HS-5 (cell line): ENCODE measurements around the gene KDM5A.
"Not testable (repeated sequence)": the region's sequence is repeated elsewhere in the genome, so short reads cannot be mapped to it uniquely, and the experiment has no call there.

Experiments used
- DNase-seq: peaks from one replicate; pipeline ENCODE4 v3.0.0-alpha.2; 2012; ENCODE audit warnings: low read depth

KDM5A gene

DNA sequence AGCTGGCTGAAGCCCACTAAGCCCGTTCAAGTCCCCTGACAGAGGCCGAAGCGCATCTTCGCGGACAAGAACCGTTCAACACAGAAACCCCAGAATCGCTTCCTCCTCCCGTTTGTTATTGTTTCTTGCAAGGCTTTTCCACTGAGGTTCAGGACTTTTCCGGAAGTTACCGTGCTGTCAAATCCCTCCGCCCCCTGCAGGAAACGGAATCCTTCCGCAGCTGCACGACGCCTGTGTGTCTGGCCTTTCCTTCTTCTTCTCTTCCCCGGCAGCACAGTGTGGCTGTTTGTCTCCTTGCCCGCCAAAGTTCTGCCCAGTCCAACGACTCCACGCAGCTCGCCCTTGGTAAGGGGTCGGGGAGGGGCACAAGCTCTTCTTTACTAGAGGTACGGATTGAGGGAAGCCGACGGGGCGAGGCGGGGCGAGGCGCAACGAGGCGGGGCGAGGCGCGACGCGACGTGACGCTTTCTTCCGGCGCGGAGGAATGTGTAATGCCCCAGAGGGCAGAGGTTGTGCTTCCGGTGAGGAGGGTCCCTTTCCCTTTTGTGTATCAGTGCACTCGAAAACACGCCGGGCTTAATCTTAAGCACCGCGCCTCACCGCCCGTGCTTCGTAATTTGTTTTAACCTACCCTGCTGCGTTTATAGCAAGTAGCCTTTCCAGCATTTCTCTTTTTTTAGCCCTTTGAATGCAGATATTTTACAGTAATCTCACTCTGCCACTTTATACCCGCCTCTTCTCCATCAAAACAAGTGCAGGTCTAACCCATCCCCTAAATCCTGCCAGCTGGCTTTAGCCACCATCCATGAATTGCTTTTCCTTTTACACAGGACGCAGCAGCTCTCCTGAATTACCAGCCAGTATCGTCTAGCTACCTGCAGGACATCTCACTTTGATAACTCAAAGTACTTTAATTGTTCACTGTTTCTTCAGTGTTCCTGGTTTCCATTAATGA lies at the start of gene KDM5A:
Gene KDM5A, minus strand, starts transcription at position 179 of the 955 bp plus-strand sequence. CDS start 229 bp downstream, outside the sequence.
- DNase-seq = peak; percentile 86

DNA sequence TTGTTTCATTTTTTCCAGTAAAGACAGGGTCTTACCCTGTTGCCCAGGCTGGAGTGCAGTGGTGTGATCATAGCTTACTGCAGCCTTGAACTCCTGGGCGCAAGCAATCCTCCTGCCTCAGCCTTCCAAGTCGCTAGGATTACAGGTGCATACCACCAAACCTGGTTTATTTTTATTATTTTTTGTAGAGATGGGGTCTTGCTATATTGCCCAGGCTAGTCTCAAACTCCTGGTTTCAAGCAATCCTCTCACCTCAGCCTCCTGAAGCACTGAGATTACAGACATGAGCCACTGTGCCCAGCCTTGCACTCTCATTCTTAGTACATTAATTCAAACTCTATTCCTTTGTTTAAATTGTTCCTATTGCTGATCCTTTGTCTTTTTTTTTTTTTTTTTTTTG lies 46.6 kb upstream of the KDM5A start:
- DNase-seq = not testable (repeated sequence)

DNA sequence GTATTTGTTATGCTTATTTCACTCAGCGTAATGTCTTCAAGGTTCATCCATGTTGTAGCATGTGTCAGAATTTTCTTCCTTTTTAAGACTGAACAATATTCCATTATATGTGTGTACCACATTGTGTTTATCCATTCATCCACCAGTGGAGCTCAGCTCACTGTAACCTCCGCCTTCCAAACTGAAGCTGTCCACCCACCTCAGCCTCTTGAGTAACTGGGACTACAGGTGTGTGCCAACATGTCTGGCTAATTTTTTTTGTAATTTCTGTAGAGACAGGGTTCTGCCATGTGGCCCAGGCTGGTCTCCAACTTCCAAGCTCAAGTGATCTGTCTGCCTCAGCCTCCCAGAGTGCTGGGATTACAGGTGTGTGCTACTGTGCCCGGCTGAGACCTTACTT lies 33.4 kb upstream of the KDM5A start:
- no peak for DNase-seq

DNA sequence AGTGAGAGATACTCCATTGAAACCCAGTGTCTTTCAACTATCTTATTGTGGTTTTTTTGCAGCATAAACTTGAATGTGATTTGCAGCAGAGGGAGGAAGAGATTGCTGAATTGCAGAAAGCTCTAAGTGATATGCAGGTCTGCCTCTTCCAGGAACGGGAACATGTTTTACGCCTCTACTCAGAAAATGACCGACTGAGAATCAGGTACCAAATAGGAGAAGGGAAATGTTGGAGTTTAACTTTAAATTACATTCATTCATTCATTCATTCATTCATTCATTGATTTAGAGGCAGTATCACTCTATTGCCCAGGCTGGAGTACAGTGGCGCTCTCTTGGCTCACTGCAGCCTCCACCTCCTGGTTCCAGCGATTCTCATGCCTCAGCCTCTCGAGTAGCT lies 29.3 kb upstream of the KDM5A start:
- DNase-seq = no peak

DNA sequence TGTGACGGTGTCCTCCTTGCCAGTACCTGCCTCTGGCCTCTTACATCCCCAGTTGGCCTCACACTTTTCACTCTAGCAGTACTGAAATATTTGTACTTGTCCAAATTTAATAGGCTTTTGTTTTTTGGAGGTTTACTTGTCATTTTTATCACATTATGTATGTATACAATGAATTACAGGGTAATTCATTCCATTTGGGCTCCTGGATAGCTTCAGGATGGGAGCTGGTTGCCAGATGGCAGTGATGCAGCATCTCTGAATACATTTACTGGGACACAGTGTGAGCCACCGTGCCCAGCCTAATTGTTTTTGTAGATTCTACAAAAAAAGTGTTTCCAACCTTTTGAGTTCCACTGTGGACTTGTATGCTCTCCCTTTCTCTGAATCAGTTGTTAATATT lies 25.7 kb upstream of the KDM5A start:
- no peak for DNase-seq

- DNase-seq = no peak
Measured at GRCh38 chr12:402029-402389, 12.9 kb upstream of the KDM5A start.

- peak; percentile 77 for DNase-seq
Measured at GRCh38 chr12:401235-402028, 12.3 kb upstream of the KDM5A start, which contains the start of gene CCDC77. CCDC77 (plus strand) TSS chr12:401644; CDS start chr12:409384, 7,740 bp downstream.

DNA sequence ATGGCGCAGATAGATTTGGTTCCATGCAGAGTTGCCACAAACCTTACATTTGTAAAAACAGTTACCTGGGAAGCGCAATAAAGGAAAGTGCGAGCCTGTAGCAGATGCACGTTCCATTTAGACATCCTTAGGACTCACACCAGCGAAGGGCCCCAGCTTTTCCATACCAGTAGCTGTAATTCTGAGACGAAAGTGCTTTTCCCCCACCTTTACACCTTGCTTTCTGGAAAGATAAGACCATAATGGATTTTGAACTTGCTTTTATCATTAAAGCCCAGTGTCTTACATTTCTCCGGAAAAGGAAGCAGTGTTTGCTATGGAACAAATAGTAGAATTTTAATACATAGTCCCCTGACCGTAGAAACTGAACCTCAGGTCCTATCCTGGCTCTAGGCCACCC lies 11.7 kb upstream of the KDM5A start:
- DNase-seq = no peak

DNA sequence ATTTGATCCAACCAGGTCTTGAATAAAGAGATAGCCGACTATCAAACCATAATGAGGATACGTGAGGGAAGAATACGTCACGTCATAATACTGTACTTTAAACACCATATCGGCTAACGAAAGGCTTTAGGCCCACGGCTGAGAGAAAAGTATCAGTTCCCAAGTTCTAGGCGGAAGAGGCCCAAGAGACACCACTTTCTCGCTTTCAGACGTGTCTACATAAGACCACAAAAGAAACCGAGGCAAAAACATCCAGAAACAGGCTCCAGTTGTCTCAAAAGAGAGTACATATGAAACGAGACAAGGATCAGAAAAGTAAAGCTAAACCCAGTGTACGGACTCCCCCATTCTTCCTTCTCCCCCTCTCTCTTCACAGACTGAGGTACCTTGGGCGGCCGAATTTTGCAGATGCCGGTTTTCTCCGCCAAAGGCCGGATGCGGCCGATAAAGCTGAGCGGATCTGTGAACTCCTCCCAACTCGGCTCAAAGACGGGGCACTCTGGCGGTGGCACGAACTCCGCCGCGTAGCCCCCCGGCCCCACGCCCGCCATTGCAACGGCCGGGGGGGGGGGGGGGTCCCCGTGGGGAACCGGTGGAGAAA lies 479 bp downstream of the KDM5A start:
- DNase-seq = no peak

DNA sequence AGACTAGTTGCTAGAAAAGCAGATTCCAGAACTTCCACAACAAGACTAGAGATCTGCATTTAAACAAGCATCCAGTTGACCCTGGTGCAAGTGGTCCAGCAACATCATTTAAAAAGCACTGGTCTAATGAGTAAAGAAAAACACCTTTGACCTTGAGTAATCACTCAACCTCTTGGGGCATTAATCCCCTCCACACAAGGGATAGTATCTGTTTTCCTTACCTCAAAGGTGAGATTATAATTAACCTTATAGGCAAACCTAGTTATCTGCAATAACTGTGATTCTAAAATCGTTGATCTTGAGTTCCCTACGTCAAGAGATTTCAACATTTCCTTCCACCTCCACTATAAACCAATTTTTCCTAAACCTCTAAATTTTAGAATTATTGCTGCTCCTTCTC lies 1.1 kb downstream of the KDM5A start:
- no peak for DNase-seq

DNA sequence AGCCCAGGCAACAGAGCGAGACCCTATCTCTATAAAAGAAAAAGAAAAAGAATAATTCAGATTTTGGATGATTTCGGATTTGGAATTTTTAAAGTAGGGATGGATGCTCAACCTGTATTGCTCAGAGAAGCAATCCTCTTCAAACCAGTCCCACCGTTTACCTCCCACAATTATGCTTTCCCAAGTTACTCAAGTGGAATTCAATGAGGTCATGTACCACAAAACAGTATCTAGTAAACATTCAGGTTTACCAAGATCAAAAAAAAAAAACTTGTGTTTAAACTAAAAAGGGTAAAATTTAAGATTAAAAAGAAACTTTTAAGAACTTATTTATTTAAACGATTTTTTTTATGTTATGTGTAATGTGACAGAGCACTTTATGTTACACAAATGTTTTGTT lies 2.5 kb downstream of the KDM5A start:
- no peak for DNase-seq

DNA sequence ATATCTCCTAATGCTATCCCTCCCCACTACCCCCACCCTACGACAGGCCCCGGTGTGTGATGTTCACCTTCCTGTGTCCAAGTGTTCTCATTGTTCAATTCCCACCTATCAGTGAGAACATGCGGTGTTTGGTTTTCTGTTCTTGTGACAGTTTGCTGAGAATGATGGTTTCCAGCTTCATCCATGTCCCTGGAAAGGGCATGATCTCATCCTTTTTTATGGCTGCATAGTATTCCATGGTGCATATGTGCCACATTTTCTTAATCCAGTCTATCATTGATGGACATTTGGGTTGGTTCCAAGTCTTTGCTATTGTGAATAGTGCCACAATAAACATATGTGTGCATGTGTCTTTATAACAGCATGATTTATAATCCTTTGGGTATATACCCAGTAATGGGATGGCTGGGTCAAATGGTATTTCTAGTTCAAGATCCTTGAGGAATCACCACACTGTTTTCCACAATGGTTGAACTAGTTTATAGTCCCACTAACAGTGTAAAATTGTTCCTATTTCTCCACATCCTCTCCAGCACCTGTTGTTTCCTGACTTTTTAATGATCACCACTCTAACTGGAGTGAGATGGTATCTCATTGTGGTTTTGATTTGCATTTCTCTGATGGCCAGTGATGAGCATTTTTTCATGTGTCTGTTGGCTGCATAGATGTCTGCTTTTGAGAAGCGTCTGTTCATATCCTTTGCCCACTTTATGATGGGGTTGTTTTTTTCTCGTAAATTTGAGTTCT lies 18.2 kb downstream of the KDM5A start:
- DNase-seq = not testable (repeated sequence)

DNA sequence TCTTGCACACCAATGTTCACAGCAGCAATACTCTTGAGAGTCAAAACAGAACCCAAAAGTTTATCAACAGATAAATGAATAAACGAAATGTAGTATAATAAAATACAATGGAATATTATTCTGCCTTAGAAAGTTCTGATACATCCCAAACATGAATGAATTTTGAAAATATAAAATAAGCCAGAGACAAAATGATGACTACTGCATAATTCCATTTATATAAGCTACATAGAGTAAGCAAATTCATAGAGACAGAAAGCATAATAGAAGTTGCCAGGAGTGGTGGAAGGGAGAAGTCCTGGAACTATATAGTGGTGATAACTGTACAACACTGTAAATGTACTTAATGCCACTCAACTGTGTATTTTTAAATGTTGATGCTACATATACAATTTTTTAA lies 21.1 kb downstream of the KDM5A start:
- DNase-seq = no peak

DNA sequence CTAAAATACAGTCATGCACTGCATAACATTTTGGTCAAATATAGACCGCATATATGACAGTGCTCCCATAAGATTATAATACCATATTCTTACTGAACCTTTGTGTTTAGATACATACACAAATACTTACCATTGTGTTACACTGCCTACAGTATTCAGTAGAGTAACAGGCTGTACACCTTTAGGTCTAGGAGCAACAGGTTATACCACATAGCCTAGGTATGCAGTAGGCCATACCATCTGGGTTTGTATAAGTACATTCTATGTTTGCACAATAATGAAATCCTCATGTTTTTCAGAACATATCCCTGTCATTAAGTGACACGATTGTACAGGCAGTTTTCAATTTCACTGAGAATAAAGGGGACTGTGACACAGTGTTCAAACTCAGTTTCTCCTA lies 22.3 kb downstream of the KDM5A start:
- DNase-seq = no peak

- no peak for DNase-seq
Measured at GRCh38 chr12:359091-359490, 30.0 kb downstream of the KDM5A start.

DNA sequence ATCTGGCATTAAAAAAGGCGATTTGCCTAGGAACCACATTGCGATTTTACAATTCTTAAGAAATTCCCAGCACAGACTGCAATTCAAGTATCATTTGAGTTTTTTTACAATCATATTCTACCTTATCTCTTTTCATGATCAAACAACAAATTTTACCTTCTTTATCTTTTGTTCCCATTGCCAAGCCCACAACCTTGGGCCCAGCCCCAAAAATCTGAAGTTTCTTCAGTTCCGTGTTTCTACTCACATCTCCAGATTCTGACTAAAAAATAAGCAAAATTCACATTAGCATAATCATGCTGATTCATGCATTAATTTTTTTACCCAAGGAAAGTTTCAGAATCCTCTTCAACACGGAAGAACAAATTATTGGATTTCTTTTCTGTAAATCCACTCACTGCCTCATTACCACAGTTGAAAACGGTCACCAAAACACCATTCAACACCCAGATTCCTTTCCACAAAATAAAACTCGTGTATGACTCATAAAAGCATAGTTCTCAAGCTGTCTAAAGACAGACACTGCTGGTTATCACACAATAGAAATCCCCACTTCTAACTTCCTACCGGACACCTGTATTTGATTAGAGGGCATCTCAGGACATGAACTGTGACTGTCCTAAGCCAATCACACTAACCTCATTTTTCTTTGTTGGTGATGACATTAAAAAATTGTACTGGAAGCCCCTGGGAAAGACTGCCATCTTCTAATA lies 32.7 kb downstream of the KDM5A start:
- DNase-seq = peak; percentile 37

GRCh38 chr12:351197-351596 lies 37.9 kb downstream of the KDM5A start:
- DNase-seq = not testable (repeated sequence)

GRCh38 chr12:349625-350024 lies 39.5 kb downstream of the KDM5A start:
- DNase-seq = not testable (repeated sequence)

DNA sequence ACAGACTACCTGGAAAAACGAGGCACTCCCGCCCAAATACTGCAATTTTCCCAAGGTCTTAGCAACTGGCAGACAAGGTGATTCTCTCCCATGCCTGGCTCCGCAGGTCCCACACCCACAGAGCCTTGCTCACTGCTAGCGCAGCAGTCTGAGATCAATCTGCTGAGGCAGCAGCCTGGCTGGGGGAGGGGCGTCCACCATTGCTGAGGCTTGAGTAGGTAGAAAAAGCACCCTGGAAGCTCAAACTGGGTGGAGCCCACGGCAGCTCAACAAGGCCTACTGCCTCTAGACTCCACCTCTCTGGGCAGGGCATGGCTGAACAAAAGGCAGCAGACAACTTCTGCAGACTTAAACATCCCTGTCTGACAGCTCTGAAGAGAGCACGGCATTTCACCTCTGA lies 46.1 kb downstream of the KDM5A start:
- not testable (repeated sequence) for DNase-seq

DNA sequence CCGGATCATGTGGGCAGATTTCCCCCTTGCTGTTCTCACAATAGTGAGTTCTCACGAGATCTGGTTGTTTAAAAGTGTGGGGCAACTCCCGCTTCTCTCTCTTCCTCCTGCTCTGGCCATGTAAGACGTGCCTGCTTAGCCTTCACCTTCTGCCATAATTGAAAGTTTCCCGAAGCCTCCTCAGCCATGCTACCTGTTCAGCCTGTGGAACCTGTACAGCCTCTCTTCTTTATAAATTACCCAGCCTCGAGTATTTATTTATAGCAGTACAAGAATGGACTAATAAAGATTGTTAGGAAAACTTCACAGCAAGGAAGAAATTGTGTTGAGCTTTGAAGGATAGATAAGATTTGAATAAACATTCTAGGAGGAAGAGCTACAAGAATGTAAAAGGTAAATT lies 52.1 kb downstream of the KDM5A start:
- no peak for DNase-seq

GRCh38 chr12:334125-334524 lies 55.0 kb downstream of the KDM5A start:
- DNase-seq = no peak
